GM06990 (cell line): ENCODE data around the gene CYP4F2.

Experiments
- DNase-seq: peaks from one replicate; pipeline ENCODE4 v3.0.0-alpha.2; 2011; ENCODE audit not compliant: insufficient read length; ENCODE audit errors: extremely low read depth
- H3K27me3 ChIP-seq: replicated peaks from 2 replicates; pipeline ENCODE4 v1.6.0; 2011; ENCODE audit warnings: low read length; ENCODE audit not compliant: control insufficient read depth, insufficient read depth
- H3K36me3 ChIP-seq: 2 replicates; pipeline ENCODE4 v1.5.1; 2011; ENCODE audit warnings: low read length; ENCODE audit not compliant: control insufficient read depth, insufficient read depth
- H3K4me3 ChIP-seq: replicated peaks from 2 replicates; pipeline ENCODE4 v1.5.1; 2011; ENCODE audit warnings: low read depth, mild to moderate bottlenecking, control low read depth, low read length
- CTCF ChIP-seq: IDR thresholded peaks from 2 replicates; pipeline ENCODE4 v1.5.1; 2011; ENCODE audit warnings: low read length, control low read depth, mild to moderate bottlenecking, inconsistent platforms; ENCODE audit not compliant: insufficient read depth, poor library complexity, severe bottlenecking

CYP4F2 gene

GRCh38 chr19:15828121-15828610, 69.7 kb downstream of the CYP4F2 start:
- Histone ChIP-seq H3K4me3 (no peak overlapping the region), H3K27me3 (no peaks in the 10 kb centered on the region; the same call in 1 of the 2 replicates), H3K36me3 (no peaks in the 10 kb centered on the region)
- no peak for DNase-seq
- TF ChIP-seq CTCF = no peak
